Glomerular endothelial cell (primary cell): Measurements from ENCODE around the gene CELSR1. TPM values are rescaled to one million over a fixed set of nuclear protein-coding genes. Genes with fewer than 3 reads are reported as not detected.

Experiments used
- DNase-seq: peaks from one replicate; pipeline ENCODE4 v3.0.0-alpha.2; 2011; ENCODE audit warnings: low read depth, low spot score; ENCODE audit errors: extremely low read depth
- total RNA-seq: library from RNA; depleted of rRNA; stranded (reverse); fragments of >200 nt; gene quantifications from 2 replicates; pipeline ENCODE4 v1.2.3, GENCODE V29; 2015

The CELSR1 gene
- total RNA-seq, 1 donor from 2014 or later = 9.5 TPM

DNA sequence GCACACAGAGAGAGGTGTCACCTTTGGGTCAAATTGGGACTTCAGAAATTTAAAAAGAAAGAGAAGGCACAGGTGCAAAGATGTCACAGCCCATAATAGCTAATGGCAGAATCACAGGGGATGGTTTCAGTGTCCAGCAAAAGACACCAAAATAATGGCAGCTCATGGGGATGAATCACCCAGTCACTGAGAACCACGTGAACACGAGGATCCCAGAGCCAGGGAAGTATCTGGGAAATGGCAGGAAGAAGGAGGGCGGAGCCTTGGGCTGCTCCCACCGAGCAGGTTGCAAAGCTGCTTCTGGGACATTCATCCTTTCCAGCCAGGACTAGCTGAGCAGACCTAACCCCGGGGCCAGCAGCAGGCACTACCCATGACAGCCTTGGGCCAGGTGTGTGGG is 156.3 kb downstream of the CELSR1 start:
- DNase-seq = no peak

DNA sequence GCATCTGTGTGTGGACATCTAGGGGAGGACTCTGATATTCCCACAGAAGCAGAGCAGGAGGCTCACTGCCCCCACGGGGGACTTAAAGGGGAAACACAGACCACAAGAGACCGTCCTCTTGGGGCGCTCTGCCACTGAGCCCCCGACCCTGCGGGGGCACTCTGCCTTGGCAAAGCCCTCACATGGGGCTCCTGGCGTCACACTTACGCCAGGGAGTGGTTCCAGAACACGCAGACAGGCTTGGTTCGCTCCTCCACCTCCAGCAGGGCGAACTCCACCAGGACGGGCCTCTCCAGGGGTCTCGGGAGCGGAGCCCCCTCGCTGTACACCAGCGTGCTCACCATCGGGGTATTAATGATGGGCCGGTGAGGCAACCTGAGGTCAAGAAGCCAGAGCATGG is 156.8 kb downstream of the CELSR1 start:
- DNase-seq = no peak

DNA sequence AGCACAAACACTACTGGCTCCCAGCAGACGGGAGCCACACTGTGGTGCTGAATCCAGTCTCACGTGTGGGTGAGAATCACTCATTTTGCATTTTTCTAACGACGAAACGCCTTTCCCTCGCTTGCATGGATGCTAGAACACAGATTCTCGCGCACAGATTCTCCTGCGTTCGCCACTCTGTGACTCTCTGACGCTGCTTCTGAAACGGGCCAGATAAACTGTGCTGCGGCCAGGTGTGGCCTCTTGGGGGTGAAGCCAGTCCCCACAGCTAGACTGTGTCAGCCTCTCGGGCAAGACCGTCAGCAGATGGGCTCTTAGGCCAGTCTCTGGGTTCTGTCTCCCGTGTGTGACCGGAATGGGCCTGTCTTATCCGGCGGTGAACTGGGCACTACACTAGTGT is 157.4 kb downstream of the CELSR1 start:
- no peak for DNase-seq

DNA sequence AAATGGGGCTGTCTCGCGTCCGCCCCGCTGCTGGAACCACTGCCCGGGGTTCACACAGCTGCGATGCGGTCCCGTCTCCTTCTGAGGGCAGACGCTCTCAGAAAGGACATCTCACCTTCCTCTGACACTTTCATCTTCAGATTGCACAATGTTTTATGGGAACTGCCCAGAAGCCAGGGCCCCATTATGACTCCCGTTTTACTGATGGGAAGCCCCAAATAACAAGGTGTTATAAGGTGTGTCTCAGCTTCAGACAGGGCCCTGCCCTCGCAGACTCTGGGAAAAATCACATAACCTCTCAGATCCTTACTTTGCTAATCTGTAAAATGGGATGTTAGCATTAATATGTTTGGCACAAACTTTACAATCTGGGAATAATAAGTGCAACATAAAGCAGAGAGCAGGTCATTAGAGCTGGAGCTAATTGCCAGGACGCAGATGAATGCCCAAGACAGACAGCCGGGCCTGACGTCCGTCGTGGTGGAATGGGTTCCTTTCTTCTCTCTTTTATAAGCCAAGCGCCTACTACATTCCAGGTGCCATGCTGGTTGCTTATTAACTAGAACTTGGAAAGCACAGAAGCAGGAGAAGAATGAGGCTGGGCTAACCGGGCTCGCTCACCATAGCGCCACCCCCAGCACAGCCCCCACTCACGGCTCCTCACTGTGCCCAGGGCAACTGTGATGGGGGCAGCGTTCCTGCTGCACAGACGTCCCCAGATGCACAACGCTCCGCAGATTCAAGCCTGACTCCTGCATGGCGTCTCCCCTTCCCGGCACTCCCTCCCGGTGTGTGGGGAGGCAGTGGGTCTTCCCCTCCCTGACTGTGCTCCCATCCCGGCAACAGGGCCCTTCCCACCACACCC is 158.1 kb downstream of the CELSR1 start:
- DNase-seq = no peak

DNA sequence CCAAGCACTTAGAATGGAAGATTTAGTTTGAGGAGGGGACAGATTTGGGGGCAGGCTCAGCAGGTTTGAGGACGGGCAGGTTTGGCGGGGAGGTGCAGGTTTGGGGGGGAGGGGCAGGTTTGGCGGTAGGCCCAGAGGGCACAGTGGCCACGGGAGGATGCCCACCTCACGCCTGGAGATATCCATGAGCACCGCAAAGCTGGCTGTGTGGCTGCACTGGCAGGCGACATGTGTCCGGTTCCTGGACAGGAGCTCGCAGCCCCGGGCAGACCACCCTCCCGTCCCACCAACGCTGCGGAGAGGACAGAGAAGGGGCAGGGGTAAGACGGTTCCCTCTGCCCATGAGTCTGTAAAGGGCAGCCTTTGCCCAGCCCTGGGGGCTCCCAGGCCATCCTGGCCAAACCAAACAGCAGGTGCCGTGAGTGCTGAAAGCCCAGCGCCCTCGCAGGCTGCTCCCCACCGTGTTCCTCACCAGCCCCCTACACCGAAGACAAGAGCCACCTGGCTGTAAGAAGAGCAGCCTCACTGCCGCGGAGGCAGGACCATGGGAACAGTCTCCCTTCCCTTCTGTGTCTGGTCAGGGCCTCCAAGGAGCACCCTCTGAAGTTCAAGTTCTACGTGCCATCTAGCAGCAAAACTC is 158.9 kb downstream of the CELSR1 start:
- no peak for DNase-seq

DNA sequence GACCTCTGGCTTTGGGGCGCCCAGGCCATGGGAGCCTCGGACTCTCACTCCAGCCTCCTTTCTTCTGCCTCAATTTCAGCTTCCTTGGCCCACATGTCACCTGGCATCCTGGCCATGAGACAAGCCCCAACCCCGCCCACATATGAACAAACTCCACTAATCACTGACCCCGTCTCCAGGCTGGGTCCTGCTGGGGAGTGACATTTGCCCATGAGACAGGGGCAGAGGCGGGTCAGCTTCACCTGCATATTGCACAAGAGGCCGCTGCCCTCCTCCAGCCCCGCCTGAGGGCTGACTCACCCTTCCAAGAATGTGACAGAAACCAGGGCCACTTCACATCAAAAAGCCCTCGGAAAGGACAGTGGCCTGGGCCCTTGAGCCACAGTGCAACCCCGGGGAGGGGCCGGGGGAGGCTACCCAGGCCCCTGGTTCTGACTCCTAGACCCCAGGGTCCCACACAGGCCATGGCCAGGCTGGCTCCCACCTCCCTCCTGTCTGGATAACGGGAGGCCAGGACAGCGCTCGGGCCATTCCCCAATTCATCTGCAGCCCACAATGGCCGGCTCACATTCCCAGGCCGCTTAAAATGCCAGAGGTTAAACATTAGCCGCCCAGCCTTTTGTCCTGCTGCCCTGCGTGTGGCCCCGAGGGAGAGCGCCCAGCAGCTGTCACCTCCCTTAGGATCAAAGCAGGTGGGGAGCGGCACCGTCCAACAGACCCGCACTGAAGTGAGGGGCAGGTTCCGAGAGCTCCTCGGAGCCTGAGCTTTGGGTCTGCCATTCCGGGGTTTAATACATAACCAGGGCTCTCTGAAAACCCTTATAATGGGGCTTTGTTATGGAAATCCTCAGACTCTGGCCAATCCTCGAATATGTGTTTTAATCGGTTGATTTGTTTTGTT is 159.6 kb downstream of the CELSR1 start:
- no peak for DNase-seq

DNA sequence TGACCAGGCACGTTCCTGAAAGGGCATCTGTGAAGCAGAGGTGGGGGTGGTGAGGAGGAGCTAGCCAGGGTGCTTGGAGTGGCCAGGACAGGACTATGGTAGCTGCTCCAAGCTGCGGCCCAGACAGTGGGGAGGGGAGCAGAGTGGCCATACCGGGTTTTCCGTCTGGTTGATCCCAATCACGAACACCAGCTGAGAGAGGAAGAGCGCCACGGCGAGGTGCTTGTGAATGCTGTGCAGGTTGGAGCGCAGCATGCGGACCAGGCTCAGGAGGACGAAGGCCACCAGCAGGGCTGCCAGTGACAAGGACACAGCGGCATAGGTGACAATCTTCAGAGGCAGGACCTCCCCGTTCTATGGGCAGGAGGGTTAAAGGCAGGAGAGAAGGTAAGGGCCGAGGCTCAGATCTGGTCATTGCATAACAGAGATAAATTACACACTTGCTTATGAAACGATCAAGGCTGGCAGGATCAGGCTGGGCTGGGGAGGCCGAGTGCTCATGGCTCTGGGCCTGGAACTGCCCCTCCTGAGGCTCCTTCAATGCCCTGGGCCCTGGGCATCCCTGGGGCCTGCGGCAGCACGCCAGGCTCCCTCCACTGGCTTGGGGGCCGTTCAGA is 160.4 kb downstream of the CELSR1 start:
- no peak for DNase-seq

DNA sequence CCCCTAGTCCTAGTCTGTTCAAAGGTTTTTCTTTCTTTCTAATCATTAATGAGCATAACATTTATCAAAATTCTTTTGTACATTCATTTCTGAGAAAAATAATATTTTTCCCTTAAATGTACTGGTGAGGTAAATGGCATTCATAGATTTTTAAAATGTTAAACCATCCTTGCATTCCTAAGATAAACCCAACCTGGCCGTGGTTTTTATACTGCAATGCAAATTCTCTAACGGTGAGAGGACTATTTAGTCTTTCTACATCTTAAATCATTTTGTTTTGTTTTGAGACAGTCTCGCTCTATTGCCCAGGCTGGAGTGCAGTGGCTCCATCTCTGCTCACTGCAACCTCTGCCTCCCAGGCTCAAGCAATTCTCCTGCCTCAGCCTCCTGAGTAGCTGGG is 161.3 kb downstream of the CELSR1 start:
- no peak for DNase-seq

DNA sequence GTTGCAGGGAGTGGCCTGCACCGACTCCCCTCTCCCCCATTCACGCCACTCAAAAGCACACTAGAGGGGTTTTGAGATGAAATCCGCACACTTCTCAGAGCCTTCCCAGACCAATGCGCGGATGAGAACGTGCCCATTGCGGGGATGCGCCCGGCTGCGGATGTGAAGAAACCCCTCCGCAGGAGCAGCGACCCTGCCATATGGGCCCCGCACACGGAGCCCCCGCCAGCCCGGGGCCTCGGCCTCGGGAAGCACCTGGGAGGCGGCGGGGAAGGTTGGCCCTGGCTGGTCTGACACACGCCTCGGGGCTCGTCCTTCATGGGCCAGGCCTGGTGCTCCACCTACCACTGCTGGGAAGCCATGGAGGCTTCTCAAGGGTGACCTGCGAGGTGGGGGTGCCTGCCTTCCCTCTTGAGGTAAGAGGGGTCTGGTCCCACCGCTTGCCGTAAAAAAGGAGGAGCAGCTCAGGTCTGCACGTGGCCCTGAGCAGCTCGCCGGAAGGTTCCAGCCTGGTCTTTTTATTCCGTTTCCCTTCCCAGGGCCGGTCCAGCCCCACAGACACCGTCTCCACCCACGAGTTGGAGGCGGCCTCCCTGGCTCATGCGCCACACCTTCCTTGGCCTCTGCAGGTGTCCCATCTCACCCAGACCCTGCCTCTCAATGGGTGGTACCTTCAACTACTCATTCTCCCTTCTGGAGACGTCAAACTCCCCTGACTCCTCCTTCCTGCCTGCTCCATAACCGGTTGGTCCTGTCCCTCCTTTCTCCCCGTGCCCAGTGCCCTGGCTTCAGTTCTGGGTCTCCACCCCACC is 162.6 kb downstream of the CELSR1 start:
- DNase-seq = no peak

DNA sequence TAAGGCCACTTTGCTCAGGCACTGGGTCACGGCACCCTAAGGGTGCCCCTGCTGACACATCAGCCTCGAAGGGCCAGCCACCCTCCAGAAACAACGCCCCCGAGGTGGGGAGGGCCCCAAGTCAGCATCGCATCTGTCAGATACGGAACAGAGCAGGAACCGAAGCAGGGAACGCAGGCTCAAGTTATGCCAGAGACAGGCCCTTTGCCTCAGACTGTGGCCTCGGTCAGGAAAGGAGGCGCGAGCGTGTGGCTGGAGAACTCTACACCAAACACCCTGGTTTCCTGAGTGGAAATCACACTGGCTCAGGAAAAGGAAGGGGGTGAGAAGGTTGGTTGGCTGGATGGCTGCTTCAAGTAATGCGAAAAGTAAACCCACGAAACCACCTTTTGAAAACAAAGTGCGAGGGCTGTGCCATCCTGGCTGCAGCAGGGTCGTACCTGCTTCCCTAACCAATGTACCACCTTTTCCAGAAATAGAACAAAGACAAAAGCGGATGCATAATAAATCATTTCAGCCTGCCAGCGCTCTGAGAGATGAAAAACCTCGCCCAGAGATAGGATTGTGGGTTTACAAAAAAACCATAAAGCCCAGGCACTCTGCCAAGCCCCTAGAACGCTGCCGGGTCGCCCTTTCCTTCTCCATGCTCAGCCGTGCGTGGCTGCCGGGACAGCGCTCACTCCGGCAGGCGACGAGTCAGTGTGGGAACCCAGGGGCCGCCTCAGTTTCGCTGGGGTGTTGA is 163.3 kb downstream of the CELSR1 start:
- no peak for DNase-seq

DNA sequence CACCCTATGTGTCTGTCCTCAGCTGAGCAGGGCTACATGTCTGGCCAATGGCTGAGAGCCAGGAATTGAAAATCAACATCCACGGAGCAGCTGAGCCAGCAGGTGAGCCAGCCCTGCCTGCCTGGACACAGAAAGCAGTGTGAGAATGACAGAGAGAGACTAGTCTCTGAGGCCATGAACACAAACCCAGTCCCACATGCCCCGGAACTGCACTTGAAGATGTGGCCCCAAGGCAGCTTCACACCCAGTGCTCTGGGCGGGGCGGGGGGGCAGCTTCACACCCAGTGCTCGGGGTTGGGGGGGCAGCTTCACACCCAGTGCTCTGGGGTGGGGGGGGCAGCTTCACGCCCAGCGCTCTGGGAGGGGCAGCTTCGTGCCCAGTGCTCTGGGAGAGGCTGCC is 164.3 kb downstream of the CELSR1 start:
- no peak for DNase-seq

DNA sequence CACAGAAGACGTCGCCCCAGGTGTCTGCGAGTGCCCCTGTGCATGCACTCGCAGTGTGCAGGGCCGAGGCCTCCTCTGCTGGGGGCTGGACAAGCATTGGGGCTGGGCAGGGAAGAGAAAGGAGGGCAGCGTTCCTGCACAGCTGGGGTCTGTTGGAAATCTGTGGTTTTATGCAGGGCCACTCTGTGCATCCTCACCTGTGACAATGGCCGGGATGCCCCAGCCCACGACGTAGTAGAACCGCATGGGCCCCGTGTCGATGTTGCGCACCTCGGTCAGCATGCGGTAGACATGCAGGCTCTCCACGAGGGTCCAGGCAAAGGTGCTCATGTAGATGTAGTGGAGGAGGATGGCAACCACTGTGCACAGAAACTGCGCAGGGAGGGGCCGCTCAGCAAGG is 164.7 kb downstream of the CELSR1 start:
- DNase-seq = no peak

DNA sequence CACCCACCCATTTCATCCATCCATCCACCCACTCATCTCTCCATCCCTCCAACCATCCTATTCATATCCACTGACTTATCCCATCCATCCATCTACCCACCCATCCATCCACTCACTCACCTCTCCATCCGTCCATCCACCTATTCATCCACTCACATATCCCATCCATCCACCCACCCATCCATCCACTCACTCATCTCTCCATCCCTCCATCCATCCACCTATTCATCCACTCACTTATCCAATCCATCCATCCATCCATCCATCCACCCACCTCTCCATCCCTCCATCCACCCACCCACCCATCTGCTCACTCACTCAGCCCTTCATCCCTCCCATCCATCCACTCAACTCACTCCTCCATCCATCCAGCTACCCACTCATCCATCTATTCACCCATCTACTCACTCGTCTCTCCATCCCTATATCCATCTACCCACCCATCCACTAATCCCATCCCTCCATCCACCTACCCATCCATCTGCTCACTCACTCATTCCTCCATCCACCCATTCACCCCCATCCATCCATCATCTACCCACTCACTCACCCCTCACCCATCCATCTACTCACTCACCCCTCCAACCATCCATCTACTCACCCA is 165.7 kb downstream of the CELSR1 start:
- no peak for DNase-seq

DNA sequence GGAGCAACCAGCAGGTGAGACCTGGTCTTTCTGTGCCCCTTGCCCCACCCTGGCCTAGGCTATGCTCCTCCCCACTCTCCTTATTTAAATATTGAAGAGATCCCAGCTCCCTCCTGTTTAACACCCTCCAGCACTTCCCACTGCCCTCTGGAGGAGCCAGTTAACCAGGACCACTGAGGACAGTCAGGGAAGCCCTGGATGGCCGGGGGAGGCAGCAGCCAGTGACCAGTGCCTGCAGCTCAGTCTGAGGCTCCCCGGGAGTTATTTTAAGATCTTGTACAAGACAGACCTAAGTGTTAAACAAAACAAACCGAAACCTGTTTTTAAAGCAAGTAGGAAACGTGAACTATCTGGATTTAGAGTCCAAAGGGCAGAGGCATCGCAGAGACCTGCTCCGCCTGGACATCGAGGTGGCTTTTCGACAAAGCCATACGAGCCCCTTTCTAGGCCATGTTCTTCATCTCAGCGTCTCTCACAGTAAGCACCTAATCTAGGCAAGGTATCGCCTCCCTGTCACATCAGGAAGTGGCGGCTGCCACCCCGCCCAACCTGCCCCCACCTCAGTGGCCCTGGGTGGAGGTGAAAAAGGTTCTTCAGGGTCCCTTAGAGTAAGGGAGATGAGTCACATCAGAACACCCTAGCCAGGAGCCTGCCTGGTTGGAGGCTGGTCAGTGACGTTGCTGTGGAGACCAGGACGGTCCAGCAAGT is 166.7 kb downstream of the CELSR1 start:
- no peak for DNase-seq

DNA sequence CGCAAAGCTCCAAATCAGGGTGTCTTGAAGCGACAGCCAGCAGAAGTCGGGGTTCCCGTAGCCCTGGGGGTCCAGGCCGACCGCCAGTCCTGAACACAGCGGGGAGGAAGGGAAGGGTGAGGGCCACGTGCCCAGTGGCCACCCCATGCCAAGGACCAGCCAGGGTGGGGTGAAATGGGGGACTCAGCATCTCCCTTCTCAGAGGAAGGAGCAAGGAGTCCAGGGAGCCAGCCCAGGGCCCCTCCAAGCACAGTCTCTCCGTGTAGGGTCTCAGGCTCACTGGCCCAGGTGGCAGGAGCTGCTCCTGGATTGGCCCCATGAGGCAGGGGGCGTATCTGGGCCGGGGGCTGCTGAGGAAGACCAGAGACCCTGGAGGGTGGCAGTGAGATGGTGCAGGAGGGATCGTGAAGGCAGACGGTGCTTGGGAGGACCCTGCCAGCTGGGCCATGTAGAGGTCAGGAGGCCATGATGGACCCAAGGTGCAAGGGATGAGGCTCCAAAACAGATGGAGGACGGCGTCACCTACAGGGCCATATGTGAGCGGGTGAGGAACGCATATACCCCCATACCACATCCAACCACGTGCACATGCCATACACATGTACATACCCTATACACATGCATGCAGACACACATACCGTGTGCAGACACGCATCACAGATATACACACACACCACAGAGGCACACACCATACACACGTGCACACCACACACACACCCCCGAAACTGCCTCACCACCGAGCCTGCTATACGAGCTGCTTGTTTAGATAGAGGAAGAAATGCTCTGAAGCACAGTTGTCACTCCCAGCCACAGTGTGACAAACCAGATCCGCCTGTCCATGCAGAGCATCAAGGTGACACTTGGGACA is 167.5 kb downstream of the CELSR1 start:
- DNase-seq = no peak

DNA sequence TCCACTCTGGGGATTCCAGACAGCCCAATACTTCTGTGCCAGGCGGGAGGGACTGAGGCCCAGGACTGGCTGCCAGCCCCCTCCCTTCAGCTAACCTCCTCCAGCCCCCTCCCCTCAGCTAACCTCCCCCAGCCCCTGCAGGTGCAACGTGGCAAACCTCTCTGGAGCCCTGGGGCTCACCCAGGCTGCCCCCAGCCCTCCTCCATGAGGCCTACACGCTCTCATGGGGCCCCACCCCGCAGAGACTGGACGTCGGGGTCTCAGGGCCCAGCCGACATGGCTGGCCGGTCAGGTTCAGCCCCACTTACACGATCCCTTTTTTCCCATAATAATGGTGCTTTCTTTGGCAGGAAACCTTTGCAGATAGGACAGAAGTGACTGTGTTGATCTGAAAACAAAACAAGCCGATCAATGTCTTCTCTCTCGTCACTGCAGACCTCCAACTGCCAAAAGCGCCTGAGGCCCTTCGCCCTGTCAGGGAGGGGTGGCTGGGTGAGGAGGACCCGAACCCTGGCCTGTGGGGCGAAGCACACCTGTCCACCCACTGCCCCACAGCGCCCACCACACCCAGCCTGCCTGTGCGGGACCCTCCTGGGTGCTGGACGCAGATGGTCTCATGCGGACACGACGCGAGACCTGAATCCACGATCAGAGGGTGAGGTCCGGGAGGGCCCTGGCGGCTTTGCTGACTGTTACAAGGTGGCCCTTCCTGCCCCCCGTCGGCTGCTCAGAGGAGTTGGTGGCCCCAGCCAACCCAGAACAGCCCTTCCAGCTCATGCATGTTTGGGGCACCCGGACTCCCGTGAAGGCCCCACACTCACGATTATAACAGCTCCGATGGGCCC is 168.3 kb downstream of the CELSR1 start:
- no peak for DNase-seq

DNA sequence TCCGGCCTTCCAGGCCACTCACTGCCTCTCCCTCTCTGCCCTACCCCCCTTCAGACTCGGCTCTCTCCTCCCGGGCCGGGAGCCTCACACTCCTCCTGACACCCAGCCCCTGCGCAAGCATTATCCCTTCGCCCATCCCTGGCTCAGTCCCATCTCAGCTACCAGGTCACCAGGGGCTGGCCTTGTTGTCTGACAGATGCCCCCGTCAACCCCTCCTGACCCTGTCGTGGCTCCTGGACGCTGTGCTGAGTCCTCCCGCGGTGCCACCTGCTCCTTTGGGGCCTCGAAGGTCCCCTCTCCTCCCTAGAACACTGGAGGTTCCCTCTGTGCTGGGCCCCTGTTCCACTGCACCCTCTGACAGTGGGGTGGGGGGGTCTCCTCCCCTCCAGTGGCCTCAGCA is 169.0 kb downstream of the CELSR1 start:
- no peak for DNase-seq
